Caki2 (cell line): ENCODE results near the gene OVAAL. TPM values are rescaled to one million over a fixed set of nuclear protein-coding genes. Genes with fewer than 3 reads are reported as not detected.

Source experiments
- DNase-seq: peaks from one replicate; pipeline ENCODE4 v3.0.0-alpha.2; 2015; ENCODE audit warnings: low read depth
- in situ Hi-C: cut with HindIII; loops from 2 replicates; pipeline ENCODE4 v1.10.0; 2016; ENCODE audit warnings: low sequenced_read_pairs, low pct_unique_long_range_greater_than_20kb, mixed read lengths
- total RNA-seq: library from RNA; depleted of rRNA; stranded (reverse); fragments of >200 nt; shearing (Covaris generic); gene quantifications from 2 replicates; pipeline ENCODE4 v1.2.3, GENCODE V29; 2014; ENCODE audit warnings: low replicate concordance; rRNA removed

Gene OVAAL
- total RNA-seq = 0.61 TPM in 1 of 2 replicates, not detected in the other

- no peak for DNase-seq
- in situ Hi-C loops = no loop called here
These were observed at the start of gene OVAAL for GRCh38 chr1:180558664-180559063. OVAAL (plus strand) TSS chr1:180558964.

GRCh38 chr1:180510882-180511281 lies 47.9 kb upstream of the OVAAL start:
- DNase-seq = no peak
- in situ Hi-C loops = loop anchor here (25.0 kb wide), 1 partner anchor 351 kb away; no protein-coding TSS in a partner anchor

- in situ Hi-C loops = loop anchor here (25.0 kb wide), 1 partner anchor 349 kb away; no protein-coding TSS in a partner anchor
- no peak for DNase-seq
These were observed 45.2 kb upstream of the OVAAL start for GRCh38 chr1:180513531-180513930.

- in situ Hi-C loops = loop anchor here (25.0 kb wide), 1 partner anchor 347 kb away; no protein-coding TSS in a partner anchor
- DNase-seq = no peak
These were observed 43.4 kb upstream of the OVAAL start for GRCh38 chr1:180515364-180515763.

- in situ Hi-C loops = loop anchor here (25.0 kb wide), 1 partner anchor 346 kb away; no protein-coding TSS in a partner anchor
These were observed 42.8 kb upstream of the OVAAL start for GRCh38 chr1:180515857-180516388.

GRCh38 chr1:180519846-180520245 lies 38.9 kb upstream of the OVAAL start:
- in situ Hi-C loops = loop anchor here (25.0 kb wide), 1 partner anchor 342 kb away; no protein-coding TSS in a partner anchor
- DNase-seq = no peak

More at GRCh38 chr1:180515857-180516388, 42.8 kb upstream of the OVAAL start:
- peak; percentile 69 for DNase-seq

GRCh38 chr1:180521474-180522212 lies 37.1 kb upstream of the OVAAL start:
- in situ Hi-C loops = loop anchor here (25.0 kb wide), 1 partner anchor 341 kb away; no protein-coding TSS in a partner anchor
- no peak for DNase-seq

- in situ Hi-C loops = loop anchor here (25.0 kb wide), 1 partner anchor 340 kb away; no protein-coding TSS in a partner anchor
- DNase-seq = no peak
These were observed 36.6 kb upstream of the OVAAL start for GRCh38 chr1:180522213-180522515.

- in situ Hi-C loops = loop anchor here (25.0 kb wide), 1 partner anchor 338 kb away; no protein-coding TSS in a partner anchor
- DNase-seq = no peak
These were observed 34.4 kb upstream of the OVAAL start for GRCh38 chr1:180524160-180524914.

GRCh38 chr1:180524915-180525714 lies 33.6 kb upstream of the OVAAL start:
- no peak for DNase-seq
- in situ Hi-C loops = loop anchor here (25.0 kb wide), 1 partner anchor 337 kb away; no protein-coding TSS in a partner anchor

GRCh38 chr1:180525715-180526039 lies 33.1 kb upstream of the OVAAL start:
- in situ Hi-C loops = no loop called here

GRCh38 chr1:180527101-180527669 lies 31.6 kb upstream of the OVAAL start:
- in situ Hi-C loops = no loop called here
- no peak for DNase-seq

More at GRCh38 chr1:180525715-180526039, 33.1 kb upstream of the OVAAL start:
- DNase-seq = no peak

GRCh38 chr1:180528868-180529470 lies 29.8 kb upstream of the OVAAL start:
- DNase-seq = no peak
- in situ Hi-C loops = no loop called here

- in situ Hi-C loops = no loop called here
- peak; percentile 50 for DNase-seq
These were observed 28.3 kb upstream of the OVAAL start for GRCh38 chr1:180530501-180530900.

- in situ Hi-C loops = no loop called here
These were observed 25.9 kb upstream of the OVAAL start for GRCh38 chr1:180532854-180533253.

GRCh38 chr1:180533266-180533987 lies 25.3 kb upstream of the OVAAL start:
- DNase-seq = peak; percentile 59

More at GRCh38 chr1:180532854-180533253, 25.9 kb upstream of the OVAAL start:
- no peak for DNase-seq

GRCh38 chr1:180534214-180534613 lies 24.6 kb upstream of the OVAAL start:
- in situ Hi-C loops = no loop called here
- no peak for DNase-seq

More at GRCh38 chr1:180533266-180533987, 25.3 kb upstream of the OVAAL start:
- in situ Hi-C loops = no loop called here
